Esophagus squamous epithelium (tissue), 4 donors: ENCODE results near the gene POLL.

Experiments
- POLR2A ChIP-seq, 4 donors: fragments of 450-650 bp; IDR thresholded peaks; one replicate each; pipeline ENCODE4 v1.6.1; 2017; ENCODE audit warnings: antibody characterized with exemption in 4 of 4, mild to moderate bottlenecking in 4 of 4, moderate library complexity in 3 of 4
- TF ChIP-seq, protein P1 (sequence below), 6 experiments: fragments of 450-650 bp in 4 of 6; fragments of 200-600 bp in 2 of 6; sonication (generic) in 2 of 6; IDR thresholded peaks; one replicate each; pipeline ENCODE4 v1.5.1; 2016 to 2019; ENCODE audit warnings: antibody characterized with exemption in 6 of 6, mild to moderate bottlenecking in 4 of 6, moderate library complexity in 4 of 6

- TF ChIP-seq, protein P1, sequence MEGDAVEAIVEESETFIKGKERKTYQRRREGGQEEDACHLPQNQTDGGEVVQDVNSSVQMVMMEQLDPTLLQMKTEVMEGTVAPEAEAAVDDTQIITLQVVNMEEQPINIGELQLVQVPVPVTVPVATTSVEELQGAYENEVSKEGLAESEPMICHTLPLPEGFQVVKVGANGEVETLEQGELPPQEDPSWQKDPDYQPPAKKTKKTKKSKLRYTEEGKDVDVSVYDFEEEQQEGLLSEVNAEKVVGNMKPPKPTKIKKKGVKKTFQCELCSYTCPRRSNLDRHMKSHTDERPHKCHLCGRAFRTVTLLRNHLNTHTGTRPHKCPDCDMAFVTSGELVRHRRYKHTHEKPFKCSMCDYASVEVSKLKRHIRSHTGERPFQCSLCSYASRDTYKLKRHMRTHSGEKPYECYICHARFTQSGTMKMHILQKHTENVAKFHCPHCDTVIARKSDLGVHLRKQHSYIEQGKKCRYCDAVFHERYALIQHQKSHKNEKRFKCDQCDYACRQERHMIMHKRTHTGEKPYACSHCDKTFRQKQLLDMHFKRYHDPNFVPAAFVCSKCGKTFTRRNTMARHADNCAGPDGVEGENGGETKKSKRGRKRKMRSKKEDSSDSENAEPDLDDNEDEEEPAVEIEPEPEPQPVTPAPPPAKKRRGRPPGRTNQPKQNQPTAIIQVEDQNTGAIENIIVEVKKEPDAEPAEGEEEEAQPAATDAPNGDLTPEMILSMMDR (IDR thresholded peaks at IDR 0.05) = no peak
- TF ChIP-seq POLR2A (IDR thresholded peaks at IDR 0.05) = no peak
Measured at GRCh38 chr10:101577121-101577871, 10.8 kb downstream of the POLL start.
